HG02938 (cell line): ENCODE data around the gene TMEM61.
"Not testable (repeated sequence)": the region's sequence is repeated elsewhere in the genome, so short reads cannot be mapped to it uniquely, and the experiment has no call there.

Experiments
- ATAC-seq: cut with Tn5 transposase; IDR thresholded peaks from one replicate; pipeline ENCODE4 v1.9.1; 2021; ENCODE audit warnings: mild to moderate bottlenecking, moderate library complexity; ENCODE audit not compliant: unreplicated experiment

The TMEM61 gene

GRCh38 chr1:54959241-54959640, 21.2 kb upstream of the TMEM61 start:
- ATAC-seq: no peak

- ATAC-seq: no peak
Observed at GRCh38 chr1:54962612-54963395, 17.6 kb upstream of the TMEM61 start.

- ATAC-seq: not testable (repeated sequence)
Observed at GRCh38 chr1:54963829-54964228, 16.6 kb upstream of the TMEM61 start.

GRCh38 chr1:54965624-54966340, 14.6 kb upstream of the TMEM61 start:
- peak; percentile 96 for ATAC-seq

GRCh38 chr1:54967372-54967771, 13.1 kb upstream of the TMEM61 start:
- ATAC-seq: no peak

- no peak for ATAC-seq
Observed at GRCh38 chr1:54968551-54968950, 11.9 kb upstream of the TMEM61 start.

- ATAC-seq: no peak
Observed at GRCh38 chr1:54969879-54970278, 10.5 kb upstream of the TMEM61 start.

DNA sequence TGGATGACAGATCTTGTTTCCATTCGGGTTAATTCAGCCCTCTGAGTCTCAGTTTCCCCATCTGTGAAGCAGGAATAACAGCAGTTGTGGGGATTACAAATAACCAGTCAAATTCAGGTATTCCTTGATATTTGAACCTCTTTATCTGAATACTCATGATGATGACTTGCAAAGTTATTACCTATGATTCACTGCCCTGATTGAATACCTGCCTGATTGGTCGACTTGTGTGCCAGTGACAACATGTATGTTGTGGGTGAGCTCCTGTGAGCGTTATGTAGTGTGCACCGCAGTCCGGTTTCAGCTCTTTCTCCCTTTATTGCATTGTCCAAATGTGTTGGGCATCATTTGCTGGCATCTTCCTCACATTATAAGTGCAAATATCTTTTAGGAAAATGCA, 9.5 kb upstream of the TMEM61 start:
- no peak for ATAC-seq

GRCh38 chr1:54971317-54971791, 9.1 kb upstream of the TMEM61 start:
- ATAC-seq: peak; percentile 91

- no peak for ATAC-seq
Observed at GRCh38 chr1:54972436-54972835, 8.0 kb upstream of the TMEM61 start.

- no peak for ATAC-seq
Observed at GRCh38 chr1:54973205-54973921, 7.1 kb upstream of the TMEM61 start.

GRCh38 chr1:54975356-54976108, 4.9 kb upstream of the TMEM61 start:
- ATAC-seq: no peak

DNA sequence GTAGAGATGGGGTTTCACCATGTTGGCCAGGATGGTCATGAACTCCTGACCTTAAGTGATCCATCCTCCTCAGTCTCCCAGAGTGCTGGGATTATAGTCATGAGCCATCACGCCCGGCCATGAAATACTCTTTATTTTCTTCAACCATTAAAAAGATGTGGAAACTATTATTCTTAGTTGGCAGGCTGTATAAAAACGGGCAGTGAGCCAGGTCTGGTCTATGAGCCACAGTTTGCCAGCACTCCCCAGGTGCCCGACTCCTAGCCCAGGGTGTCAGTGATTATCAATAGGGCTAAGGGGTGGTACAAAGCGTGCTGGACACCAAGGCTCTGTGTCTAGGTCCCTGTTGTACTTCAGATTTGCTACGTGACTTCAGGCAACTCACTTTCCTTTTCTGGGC, 3.7 kb upstream of the TMEM61 start:
- no peak for ATAC-seq

DNA sequence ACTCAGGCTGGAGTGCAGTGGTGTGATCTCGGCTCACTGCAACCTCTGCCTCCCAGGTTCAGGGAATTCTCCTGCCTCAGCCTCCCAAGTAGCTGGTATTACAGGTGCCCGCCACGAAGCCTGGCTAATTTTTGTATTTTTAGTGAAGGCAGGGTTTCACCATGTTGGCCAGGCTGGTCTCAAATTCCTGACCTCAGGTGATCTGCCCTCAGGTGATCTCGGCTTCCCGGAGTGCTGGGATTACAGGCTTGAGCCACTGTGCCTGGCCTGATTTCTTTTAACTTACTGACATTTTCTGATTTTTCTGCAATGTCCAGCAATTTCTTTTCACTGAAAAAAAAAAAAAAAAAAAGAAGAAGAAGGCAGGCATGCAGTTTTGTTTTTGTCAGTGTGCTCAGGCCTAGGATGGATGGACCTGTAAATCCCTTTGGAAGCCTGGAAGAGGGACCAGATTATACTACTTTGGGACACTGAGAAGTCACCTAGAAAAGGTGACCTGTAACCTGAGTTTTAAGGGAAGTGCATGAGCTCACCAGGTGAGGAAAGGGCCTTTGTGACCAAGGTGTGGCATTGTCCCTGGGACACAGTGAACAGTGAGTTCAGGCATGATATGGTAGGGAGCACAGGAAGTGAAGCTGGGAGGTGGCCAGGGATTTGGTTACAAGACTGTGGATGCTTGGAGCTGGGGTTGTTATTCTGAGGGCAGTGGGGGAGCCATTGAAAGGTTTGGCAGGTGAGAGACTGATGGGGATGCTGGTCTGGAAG, 2.7 kb upstream of the TMEM61 start:
- no peak for ATAC-seq

DNA sequence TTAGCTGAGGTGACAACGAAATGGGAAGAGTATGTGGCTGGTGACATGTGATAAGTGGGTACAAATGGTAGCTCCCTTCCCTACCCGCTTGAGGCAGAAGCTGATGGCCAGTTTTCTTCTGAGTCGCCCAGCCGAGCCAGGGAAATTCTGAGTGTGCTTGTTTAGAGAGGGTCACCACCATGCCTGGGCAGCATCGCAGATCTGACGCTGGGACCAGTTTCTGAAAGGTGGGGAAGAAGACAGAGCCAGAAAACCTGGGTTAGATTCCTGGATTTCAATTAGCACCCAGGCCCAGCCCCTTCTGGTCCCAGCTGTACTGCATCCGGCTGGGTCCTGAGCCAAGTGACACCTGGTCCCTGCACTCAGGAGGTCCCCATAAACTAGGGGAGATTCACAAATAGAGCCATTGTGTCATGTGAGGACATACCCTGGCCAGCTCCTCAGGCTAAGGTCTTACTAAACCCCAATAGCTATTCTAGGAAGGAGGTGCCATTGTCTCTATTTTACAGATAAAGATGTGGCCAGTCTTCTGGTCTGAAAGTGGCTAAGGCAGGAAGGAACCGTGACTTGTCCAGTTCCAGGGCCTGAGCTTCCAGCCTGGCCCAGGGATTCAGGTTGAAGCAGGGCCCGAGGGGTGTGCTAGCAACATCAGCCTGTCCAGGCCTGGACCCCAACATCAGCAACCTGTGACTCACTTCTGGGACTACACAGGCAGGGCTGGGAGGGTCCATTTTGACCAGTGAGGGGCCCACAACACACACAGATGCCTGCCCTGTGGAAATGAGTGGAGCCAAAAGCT, 1.7 kb upstream of the TMEM61 start:
- no peak for ATAC-seq

DNA sequence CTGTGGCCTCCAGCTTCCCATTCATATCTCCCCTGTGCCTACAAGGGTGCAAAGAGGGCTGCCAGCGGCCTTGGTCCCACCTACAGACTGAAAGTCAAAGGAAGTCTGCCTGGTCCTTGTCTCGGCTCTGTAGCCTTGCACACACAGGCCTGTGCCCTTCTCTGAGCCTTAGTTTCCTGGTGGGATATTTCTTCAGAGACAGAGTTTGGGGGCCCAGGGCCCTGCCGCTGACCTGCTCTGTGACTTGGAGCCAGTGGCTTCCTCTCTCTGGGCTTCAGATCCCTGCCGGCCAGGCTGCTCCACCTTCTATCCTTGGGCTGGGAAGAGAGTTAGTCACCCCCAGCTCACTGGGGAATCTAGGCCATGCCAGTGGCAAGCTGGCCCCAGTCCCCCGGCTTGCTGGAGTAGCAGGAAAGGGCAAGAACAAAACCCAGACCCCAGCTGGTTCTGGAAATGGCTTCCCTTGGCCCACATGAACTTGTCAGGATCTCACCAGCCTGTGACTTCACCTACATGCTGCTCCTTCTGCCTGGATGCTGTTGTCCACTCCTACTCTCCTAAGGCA, 1.0 kb upstream of the TMEM61 start:
- no peak for ATAC-seq

- no peak for ATAC-seq
Observed at GRCh38 chr1:54980046-54980527, 341 bp upstream of the TMEM61 start.

DNA sequence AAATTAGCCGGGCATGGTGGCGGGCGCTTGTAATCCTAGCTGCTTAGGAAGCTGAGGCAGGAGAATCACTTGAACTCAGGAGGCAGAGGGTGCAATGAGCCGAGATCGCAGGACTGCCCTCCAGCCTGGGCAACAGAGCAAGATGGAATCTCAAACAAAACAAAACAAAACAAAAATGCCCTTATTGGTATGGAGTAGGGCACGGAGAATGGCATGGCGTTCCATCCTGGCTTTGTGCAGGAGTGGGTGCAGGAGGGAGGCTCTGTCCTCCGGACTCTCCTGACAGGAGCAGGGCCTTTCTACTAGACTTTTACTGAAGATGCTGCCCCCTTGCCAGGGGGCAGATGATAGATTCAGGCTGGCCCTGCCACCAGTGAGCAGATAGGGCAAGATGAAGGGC, 1.0 kb downstream of the TMEM61 start:
- ATAC-seq: no peak

DNA sequence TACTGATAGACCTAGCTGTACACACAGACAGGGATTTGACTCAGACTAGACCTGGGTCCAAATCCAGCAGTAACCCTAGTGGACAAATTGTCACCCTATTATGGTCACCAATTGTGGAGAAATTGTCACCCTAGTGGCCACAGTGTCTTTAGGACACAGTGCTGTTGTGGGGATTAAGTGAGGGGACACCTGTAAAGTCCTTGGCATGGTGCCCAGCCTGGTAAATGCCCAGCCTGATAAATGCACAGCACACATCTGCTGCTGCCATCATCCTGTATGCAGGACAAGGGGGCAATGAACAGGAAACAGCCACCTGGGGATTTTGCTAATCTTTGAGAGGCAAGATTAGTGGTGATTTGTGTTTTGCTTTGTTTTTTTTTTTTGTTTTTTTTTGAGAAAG, 2.3 kb downstream of the TMEM61 start:
- ATAC-seq: no peak
